Dedifferentiated amniotic fluid mesenchymal stem cell (primary cell): ENCODE data around the gene MAPK14.
"Not testable (repeated sequence)": the region's sequence is repeated elsewhere in the genome, so short reads cannot be mapped to it uniquely, and the experiment has no call there.

ENCODE experiments used
- DNase-seq: peaks from one replicate; pipeline ENCODE4 v3.0.0-alpha.2; 2016; ENCODE audit errors: extremely low spot score

The MAPK14 gene

DNA sequence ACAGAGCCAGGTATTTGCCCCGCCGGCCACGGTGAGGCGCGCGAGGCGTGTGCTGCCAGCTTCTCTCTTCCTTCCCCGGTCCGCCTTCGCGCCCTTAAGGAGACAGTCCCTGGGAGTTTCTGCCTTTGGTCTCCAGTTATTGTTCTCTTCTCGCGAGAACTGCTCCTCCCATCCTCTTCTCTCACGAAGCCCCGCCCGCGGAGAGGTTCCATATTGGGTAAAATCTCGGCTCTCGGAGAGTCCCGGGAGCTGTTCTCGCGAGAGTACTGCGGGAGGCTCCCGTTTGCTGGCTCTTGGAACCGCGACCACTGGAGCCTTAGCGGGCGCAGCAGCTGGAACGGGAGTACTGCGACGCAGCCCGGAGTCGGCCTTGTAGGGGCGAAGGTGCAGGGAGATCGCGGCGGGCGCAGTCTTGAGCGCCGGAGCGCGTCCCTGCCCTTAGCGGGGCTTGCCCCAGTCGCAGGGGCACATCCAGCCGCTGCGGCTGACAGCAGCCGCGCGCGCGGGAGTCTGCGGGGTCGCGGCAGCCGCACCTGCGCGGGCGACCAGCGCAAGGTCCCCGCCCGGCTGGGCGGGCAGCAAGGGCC, at the start of gene MAPK14:
TSS of gene MAPK14 (plus strand) at position 308 of the 587 bp plus-strand sequence. CDS start 350 bp downstream, outside the sequence.
- DNase-seq: peak; percentile 100

DNA sequence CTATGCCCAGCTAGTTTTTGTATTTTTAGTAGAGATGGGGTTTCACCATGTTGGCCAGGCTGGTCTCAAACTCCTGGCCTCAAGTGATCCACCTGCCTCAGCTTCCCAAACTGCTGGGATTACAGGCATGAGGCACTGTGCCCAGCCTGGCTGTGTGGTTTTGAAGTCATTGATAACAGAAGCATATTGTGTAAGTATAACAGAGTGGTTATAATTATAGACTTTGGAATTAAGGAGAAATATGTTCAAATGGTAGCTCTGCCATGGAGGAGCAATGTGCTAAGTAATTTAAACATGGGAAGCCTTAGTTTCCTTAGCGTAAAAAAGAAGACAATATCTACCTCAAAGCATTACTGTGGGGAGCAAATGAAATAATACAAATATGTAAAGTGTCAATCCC, 47.5 kb upstream of the MAPK14 start:
- DNase-seq: not testable (repeated sequence)

DNA sequence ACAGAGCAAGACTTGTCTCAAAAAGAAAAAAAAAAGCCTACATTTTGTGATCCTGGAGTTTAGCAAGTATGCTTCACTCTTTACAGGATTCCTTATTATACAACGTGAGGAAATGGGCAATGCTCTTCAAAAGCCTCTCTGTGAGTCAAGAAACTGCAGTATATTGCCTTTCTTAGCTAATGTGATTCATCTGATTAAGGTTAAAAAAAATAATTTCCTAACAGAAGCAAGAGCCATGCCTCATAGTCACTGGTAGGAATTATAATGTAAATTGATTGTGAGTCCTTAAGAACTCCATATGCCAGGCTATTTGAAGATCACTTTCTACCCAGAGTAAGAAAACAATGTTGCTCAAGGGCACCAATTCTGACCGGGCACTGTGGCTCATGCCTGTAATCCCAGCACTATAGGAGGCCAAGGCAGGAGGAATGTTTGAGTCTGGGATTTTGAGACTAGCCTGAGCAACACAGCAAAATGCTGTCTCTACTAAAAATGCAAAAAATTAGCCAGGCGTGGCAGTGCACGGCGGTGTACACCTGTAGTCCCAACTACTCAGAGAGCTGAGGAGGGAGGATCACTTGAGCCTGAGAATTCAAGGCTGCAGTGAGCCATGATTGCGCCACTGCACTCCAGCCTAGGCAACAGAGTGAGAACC, 46.5 kb upstream of the MAPK14 start:
- DNase-seq: no peak

DNA sequence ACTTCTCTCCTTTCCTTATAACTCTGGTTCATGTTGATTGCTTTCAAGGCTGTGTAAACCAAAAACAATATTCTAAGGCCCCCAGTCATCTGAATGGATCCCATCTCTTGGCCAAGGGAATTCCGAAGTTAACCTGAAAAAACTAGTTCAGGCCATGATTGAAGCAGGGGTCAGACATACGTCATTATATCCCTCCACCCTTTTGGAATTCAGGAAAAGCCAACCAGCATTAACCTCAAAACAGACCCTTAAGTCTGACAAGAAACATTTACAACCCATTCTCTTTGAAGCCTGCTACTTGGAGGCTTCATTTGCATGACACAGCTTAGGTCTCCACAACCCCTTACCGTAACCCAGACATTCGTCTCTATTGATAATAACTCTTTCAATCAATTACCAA, 42.9 kb upstream of the MAPK14 start:
- DNase-seq: no peak

DNA sequence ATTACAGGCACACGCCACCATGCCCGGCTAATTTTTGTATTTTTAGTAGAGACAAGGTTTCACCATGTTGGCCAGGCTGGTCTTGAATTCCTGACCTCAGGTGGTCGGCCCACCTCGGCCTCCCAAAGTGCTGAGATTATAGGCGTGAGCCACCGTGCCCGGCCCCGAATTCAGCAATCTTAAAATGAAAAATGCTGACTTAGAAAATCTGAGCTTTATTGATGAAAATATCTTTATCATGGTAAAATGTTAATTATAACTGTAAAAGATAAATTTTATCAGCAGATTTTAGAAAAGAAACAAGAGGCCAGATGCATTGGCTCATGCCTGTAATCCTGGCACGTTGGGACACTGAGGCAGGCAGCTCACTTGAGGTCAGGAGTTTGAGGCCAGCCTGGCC, 39.6 kb upstream of the MAPK14 start:
- DNase-seq: not testable (repeated sequence)

DNA sequence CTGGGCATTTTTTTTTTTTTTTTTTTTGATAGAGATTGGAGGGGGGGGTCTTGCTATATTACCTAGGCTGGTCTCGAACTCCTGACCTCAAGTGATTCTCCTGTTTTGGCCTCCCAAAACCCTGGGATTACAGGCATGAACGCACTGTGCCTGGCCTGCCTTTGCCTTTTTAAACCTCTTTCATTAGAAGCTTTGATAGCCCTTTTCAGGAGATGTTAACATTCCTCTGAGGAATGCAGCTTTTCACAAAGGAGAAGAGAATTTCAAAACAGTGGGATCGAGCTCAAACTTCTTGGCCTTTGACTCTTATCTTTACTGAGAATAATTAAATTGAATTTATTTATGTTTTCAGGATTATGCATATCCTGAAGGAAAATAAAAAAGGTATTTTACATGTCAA, 34.5 kb upstream of the MAPK14 start:
- no peak for DNase-seq

DNA sequence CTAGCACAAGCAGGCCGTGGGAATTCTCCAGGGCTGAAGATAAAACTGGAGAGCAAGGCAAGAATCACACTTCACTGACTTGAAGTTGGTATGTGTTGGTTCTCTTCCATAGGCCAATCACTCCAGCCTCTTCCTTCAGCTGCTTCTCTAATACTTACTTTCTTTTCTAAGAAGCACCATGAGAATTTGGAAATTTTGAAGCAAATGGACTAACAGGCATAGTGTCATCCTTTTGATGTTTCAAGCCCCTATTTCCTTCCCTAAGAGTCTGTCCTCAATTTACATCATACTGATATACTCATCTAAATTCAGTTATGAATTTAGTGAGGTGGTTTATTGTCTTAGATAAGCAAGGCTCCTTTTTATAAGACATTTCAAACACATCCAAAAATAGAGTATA, 27.2 kb upstream of the MAPK14 start:
- no peak for DNase-seq

DNA sequence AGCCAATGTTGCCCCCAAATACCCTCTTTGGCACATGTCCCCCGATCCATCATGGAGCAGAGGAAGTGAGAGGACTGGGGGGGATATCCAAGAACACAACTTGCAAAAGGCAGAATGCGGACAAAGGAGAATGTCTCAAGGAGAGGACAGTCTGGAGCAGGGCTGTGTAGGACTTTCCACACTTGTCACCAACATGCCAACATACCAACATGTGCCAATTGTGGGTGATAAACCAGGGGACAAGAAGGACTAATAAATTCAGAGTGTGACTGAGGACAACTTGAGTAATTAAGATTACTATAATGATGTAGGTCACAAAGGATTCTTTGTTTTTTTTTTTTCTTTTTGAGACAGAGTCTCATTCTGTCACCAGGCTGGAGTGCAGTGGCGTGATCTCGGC, 11.9 kb upstream of the MAPK14 start:
- DNase-seq: no peak

DNA sequence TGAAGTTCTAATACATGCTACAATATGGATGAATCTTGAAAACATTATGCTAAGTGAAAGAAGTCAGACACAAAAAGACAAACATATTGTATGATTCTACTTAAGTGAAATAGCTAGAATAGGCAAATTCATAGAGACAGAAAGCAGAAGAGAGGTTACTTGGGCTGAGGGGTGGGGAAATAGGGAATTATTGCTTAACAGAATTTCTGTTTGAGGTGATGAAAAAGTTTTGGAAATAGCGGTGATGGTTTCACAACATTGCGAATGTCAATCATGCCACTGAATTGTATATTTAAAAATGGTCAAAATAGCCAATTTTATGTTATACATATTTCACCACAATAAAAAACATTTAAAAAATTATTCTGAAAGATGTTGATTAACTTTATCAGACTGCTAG, 9.3 kb upstream of the MAPK14 start:
- DNase-seq: no peak

DNA sequence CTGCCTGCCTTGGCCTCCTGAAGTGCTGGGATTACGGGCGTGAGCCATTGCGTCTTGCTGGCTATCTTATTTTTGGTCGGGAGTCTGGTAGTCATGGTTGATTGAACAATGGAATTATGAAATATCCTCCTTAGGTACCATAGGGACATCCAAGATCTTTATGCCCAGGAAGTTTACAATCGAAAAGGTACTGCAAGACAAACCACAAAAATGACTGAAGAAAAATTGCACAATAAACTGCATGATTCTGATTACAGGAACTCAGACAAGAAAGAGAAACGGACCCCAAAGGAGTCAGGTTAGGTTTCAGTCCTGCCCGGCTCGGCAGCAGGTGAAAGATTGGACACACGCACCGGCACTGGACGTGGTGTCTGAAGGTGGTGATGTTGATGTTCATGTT, 8.4 kb upstream of the MAPK14 start:
- DNase-seq: no peak

DNA sequence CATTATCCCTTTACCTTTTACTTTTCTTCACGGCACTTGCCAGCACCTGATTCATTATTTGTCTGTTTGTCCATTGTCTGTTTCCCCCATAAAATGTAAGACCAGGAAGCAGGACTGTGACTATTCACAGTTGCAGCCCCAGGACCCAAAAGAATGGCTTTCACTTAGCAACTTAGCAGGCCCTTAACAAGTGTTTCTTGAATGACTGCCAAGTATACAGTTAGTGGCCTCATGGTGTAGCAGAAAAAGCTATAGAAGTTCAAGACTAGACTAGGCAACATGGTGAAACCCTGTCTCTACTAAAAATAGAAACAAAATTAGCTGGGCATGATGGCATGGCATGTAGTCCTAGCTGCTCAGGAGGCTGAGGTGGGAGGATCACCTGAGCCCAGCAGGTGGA, 7.5 kb upstream of the MAPK14 start:
- DNase-seq: no peak

DNA sequence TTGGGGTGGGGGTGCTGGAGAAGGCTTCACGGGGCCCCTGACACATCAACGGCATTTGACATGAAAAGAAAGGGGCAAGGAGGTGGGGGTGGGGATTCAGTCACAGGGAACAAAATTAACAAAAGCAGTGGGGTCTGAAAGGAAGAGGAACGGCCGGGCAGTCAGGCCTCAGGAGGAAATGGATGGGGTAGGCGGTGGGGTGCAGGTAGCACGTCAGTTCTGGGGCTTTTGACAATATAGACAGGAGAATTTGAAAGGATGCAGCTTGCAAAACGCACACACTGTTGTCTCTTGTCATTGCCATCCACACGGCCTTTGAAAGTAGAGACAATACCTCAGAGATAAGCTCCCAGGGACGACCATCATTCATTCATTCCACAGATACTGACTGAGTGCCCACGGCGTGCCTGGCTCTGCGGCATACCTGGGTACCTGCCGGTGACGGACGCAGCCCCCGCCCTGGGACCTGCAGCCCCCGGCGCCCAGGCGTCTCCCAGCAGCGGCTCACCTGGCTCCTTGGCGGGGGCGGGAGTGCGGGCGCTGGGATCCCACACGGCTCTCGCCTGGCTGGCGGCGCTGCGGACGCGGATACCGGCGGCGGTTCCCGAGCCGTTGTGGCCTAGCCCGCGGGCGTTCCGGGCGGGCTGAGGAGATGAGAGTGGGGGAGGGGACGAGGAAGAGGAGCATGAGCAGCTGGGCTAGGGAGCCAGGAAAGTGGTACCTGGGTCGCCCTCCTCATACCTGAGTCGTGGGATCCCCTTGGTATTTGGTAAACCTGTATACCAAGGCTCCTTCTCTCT, 3.4 kb upstream of the MAPK14 start, which contains the start of gene SLC26A8:
TSS of gene SLC26A8 (minus strand) at position 646 of the 800 bp plus-strand sequence. CDS start 4,934 bp downstream, outside the sequence.
- DNase-seq: no peak

DNA sequence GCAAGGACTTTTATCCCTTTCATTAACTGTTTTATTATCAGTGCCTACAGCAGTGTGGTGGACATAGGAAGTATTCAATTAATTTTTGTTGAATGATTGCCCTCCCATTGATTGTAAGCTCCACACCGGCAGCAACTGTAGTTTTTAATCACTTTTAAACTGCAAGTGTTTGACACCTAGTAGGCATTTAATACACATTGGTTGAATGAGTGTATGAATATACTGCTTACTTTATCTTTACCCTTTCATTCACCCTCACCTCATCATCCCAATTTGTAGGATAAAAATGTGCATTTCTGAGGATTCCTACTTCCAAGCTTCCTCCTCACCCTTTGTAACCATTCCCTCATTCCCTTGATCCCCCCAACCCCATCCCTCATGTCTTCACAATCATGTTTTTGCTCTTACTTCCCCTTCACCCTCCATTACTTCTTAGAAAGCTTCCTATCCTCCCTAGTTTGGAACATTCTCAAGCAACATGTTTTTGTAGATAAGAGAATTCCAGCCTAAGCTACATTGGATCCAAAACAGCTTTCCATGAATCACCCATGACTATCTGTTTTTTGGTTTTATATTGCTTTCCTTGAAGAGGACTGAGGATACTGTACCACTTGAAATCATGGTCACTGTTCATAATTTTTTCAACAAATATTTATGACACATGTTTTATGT, 2.2 kb upstream of the MAPK14 start:
- no peak for DNase-seq

DNA sequence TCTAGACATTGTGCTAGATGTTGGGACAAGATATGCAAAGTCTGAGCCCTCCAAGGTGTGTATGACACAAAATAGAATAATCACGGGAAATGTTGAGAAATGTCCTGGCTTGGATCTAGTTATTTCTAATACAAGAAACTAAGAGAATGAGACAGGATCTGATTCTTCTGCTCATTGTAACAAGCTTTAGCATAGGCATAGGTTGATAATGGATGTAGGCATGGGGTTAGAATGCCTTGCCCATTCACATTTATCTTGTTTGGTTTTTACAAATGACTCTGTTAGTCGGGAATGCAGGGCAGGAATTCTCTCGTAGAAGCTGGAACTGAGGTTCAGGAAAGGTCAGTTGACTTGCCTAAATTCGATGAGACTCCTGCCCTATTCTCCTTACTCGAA, 1.7 kb upstream of the MAPK14 start:
- DNase-seq: no peak

DNA sequence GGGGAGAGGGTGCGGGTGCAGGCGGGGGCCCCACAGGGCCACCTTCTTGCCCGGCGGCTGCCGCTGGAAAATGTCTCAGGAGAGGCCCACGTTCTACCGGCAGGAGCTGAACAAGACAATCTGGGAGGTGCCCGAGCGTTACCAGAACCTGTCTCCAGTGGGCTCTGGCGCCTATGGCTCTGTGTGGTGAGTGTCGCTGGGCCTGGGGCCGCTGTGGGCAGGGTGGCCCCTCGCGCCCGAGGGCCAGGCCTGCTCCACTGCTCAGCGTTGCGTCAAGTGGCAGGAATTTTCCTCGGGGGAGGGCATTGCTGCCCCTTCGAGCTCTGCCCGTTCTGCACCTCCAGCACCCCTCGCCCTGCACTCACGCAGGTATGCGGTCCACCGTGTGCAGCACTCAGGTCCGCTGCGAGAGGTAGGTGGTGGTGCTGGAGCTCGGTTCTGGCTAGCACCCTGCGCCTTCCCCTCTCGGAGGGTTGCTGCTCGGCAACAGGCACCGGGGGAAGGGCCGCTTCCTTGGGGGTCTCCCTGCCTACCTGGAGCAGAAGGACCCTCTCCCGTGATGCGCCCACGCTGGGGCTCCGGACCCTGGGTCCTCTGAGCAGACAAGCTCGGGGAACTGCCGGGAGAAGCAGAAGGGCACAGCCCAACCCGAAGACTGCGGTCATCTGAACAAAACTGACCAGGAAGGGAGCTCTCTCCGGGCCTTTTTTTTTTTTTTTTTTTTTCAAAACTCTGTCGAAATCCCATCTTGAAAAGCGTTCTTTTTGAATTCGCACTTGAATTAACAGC, 674 bp downstream of the MAPK14 start:
- no peak for DNase-seq

DNA sequence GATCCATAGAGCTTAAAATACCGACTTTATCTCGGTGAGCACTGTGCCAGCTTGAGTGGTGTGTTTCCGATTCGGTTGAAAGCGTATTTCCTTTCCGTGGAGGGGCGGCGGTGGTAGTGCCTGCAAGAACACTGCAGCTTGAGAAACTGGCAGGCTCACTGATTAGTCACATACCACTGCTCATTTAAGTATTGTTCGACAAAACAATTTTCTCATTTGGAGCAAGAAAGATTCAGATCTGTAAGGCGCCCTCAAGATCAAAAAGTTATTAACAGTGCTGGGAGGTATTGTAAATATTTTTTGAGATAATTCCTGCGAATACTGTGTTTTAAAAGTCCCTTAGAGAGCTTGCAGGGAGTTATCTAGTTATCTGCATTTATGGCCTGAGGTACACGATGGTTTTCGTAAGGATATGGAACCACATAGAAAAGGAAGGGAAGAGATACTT, 1.3 kb downstream of the MAPK14 start:
- peak; percentile 70 for DNase-seq

DNA sequence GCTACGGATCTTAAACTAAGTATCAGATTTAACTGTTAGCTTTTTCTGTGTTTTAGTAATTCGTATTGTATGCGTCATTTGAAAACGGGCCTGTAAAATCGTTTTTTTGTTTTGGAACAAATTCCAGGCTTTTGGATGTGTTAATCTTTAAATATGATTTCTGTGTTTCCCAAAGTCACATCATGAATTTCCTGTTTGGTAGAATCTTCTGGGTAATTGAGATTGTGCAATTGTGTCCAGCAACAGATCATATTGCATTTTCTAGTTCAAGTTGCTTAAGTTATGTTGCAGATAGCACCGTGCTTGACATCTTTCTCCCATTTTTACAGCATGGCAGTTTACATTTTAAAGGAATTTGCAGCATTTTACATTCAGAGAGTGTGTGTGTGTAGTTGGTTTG, 1.9 kb downstream of the MAPK14 start:
- DNase-seq: peak; percentile 78

DNA sequence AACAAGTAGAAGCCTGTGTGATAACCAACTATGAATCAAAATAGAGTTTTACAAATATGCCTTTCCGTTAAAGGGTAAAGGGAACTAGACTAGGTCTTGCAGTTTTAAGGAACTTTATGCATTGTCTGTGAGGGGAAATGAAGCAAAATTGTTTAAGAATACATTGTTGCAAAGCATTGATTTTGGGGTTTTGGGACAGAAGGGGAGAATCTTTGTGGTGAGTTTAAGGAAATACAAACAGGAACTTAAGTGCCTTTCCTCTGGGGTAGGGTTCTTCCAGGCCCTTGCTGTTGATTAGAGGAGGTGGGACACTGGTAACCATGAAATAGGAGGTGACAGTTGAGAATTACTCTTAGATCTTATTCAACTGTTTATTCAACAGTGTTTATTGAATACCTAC, 4.7 kb downstream of the MAPK14 start:
- no peak for DNase-seq

DNA sequence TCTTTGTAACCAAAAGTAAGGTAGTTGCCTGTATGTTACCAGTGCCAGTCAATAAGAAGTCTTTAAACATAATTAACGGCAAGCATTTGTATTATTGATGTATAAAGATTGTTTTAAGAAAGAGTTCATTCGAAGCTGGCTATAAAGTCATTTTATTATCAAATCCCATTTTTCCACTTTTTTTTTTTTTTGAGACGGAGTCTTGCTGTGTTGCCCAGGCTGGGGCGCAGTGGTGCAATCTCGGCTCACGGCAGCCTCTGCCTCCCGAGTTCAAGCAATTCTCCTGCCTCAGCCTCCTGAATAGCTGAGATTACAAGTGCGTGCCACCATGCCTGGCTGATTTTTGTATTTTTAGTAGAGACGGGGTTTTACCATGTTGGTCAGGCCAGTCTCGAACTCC, 5.5 kb downstream of the MAPK14 start:
- DNase-seq: not testable (repeated sequence)

DNA sequence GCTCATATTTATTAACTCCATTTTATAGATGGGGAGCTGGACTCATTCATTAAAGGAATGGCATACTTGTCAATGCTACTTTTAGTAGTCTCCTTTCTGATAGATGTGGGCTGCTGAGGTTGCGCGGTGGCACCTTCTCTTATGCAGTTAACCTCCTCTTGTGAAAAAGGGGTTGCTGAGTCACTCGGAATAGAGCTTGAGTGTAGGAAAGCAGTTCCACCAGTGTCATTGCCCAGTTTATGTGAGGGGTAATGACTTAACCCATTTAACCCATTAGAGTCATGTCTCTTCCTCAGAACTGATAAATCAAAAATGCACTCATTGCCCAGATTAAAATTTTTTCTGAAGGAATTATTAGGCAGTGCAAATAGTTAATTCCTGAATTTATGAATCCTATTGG, 6.3 kb downstream of the MAPK14 start:
- DNase-seq: no peak

DNA sequence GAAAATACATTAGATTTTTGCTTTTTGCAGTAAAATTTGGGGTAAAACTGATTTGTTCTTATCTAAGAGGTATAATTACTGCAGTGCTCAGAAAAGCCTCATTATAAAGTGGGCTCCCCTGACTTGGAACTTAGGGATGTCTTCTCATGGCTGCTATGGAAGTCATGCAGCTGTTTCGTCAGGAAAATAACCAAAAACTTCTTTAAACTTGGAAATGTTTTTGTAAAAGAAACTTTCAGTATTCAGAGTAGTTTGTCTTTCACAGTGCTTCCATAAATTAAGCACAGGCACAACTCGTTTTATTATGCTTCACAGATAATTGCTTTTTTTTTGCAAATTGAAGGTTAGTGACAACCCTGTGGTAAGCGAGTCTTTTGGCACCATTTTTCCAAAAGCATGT, 6.8 kb downstream of the MAPK14 start:
- no peak for DNase-seq

DNA sequence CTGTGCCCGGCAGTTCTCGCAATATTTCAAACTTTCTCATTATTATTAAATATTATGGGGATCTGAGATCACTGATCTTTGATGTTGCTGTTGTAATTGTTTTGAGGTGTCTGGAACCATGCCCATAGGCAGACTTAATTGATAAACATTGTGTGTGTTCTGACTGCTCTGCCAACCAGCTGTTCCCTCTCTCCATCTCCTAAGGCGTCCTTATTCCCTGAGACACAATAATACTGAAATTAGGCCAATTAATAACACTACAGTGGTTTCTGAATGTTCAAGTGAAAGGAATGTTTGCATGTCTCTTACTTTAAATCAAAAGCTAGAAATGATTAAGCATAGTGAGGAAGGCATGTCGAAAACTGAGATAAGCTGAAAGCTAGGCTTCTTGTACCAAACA, 7.6 kb downstream of the MAPK14 start:
- DNase-seq: no peak
